GM13976 (cell line): ENCODE data around the gene MED13L.
A peak's percentile ranks its signal among the peaks of the same experiment; 100 is the strongest.
"Not testable (repeated sequence)": the region's sequence is repeated elsewhere in the genome, so short reads cannot be mapped to it uniquely, and the experiment has no call there.

ENCODE experiments used
- DNase-seq: peaks from one replicate; pipeline ENCODE4 v3.0.0; 2012; ENCODE audit warnings: low spot score
- in situ Hi-C: fragments of 300-500 bp; cut with MboI; formaldehyde crosslinking; loops from one replicate; pipeline ENCODE4 v1.12.0; 2022; ENCODE audit warnings: low sequenced_read_pairs, mixed read lengths, inconsistent platforms; ENCODE audit not compliant: unreplicated experiment
- TF ChIP-seq, protein P1 (sequence below): IDR thresholded peaks from 2 replicates; pipeline ENCODE4 v1.5.1; 2012; ENCODE audit warnings: borderline replicate concordance, mild to moderate bottlenecking; ENCODE audit not compliant: insufficient read depth; ENCODE audit errors: extremely low read depth, missing control alignments, control extremely low read depth

The MED13L gene

DNA sequence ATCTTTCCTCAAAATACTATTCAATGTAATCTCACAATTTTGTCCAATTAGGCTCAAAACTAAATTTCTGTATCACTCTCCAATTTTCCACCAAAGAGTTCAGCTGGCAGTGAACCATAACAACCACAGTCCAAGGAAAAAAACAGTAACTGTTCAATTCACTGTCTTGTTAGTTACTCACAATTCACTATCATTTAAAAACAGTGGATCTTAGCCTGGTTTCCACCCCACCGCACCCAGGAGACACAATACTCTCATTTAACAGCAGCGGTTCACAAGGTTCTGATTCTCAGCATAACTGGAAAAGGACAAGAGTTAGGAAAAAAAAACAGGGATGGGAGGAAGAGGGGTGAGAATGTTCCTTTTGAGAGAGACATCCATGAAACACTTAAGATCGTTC lies 40.5 kb downstream of the MED13L start:
- DNase-seq = no peak
- in situ Hi-C loops = loop anchor here (10.0 kb wide), 1 partner anchor 222 kb away; no protein-coding TSS in a partner anchor

DNA sequence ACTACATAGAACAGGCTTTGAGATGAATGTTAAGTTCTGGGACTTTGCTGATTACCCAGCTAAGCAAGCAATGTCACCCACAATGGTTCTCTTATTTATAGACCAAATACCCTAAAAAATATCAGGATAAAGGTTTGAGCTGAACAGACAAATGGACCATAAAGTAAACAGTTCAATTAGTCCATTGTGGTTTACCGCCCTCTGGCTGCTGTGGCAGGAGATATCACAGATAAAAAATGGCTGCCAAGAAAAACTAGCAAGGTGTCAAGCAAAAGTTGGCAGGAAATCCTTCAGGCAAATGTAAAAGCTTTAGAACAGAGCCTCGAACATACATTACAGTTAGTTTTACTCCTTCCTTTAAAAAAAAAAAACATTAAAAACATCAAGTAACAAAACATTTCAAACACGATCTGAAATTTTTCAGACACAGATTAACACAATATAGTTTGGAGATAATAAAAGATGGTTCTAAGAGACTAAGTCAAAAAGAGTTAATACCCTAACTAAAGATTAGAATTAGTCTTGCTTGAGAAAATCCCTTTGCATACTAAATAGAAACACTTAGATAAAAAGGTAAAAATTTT lies 41.3 kb downstream of the MED13L start:
- TF ChIP-seq, protein P1, sequence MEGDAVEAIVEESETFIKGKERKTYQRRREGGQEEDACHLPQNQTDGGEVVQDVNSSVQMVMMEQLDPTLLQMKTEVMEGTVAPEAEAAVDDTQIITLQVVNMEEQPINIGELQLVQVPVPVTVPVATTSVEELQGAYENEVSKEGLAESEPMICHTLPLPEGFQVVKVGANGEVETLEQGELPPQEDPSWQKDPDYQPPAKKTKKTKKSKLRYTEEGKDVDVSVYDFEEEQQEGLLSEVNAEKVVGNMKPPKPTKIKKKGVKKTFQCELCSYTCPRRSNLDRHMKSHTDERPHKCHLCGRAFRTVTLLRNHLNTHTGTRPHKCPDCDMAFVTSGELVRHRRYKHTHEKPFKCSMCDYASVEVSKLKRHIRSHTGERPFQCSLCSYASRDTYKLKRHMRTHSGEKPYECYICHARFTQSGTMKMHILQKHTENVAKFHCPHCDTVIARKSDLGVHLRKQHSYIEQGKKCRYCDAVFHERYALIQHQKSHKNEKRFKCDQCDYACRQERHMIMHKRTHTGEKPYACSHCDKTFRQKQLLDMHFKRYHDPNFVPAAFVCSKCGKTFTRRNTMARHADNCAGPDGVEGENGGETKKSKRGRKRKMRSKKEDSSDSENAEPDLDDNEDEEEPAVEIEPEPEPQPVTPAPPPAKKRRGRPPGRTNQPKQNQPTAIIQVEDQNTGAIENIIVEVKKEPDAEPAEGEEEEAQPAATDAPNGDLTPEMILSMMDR = peak; percentile 81
- in situ Hi-C loops = loop anchor here (10.0 kb wide), 1 partner anchor 221 kb away; no protein-coding TSS in a partner anchor
- peak; percentile 52 for DNase-seq

More for the DNA sequence above, 40.5 kb downstream of the MED13L start:
- TF ChIP-seq, protein P1 = no peak

DNA sequence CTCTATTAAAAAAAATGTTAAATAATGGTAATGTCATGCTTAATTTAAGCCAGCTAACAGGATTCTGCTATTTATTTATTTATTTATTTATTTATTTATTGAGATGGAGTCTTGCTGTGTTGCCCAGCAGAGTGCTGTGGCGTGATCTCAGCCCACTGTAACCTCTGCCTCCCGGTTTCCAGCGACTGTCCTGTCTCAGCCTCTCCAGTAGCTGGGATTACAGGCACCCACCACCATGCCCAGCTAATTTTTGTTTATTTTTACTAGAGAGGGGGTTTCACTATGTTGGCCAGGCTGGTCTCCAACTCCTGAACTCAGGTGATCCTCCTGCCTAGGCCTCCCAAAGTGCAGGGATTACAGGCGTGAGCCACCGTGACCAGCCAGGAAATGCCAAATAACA lies 43.3 kb downstream of the MED13L start:
- in situ Hi-C loops = loop anchor here (10.0 kb wide), 1 partner anchor 219 kb away; no protein-coding TSS in a partner anchor
- DNase-seq = not testable (repeated sequence)

DNA sequence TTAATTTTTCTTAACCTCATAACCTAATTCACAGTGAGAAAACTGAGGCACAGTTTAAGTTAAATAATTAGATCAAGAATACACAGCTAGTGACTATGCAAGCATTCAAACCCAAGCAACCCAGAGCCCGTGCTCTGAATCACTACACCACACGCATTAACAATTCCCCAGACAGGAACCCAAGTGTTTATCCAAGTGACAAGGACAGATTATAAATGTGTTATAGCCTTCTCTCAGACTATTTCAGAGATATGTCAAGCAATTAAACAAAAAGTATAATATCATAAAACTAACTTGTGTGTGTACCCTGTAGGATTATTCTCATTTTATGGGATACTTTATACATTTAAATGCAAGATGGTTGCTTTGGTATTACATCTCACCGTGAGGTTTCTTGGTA lies 43.8 kb downstream of the MED13L start:
- TF ChIP-seq, protein P1 = no peak
- no peak for DNase-seq
- in situ Hi-C loops = loop anchor here (10.0 kb wide), 1 partner anchor 219 kb away; no protein-coding TSS in a partner anchor

DNA sequence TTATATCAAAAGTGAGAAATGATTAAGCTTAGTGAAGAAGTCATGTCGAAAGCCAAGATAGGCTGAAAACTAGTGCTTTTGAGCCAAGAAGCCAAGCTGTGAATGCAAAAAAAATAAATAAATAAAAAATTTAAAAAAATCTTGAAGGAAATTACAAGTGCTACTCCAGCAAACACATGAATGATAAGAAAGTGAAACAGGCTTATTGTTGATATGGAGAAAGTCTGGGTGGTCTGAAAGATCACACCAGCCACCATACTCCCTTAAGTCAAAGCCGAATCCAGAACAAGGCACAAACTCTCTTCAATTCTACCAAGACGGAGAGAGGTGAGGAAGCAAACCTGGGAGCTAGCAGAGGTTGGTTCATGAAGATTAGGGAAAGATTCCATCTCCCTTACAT lies 49.7 kb downstream of the MED13L start:
- in situ Hi-C loops = no loop called here
- TF ChIP-seq, protein P1 = no peak

DNA sequence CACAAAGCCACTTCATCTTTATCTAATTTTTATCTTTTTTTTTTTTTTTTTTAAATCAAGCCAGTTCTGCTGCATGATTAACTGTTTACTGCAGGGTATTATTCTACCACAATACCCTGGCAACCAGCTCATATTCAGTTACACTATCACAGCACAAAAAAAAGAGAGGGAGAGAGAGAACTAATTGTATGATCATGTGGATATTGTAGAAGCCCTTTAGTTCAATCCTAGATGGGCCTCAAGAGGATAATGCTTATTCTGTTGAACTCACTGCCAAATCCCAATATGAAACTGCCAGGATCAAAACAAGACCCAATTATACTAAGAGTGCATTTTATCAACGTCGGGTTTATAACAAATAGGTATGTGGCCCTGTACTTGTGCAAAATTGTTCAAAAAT lies 51.5 kb downstream of the MED13L start:
- TF ChIP-seq, protein P1 = no peak
- no peak for DNase-seq
- in situ Hi-C loops = no loop called here

More for the DNA sequence above, 49.7 kb downstream of the MED13L start:
- no peak for DNase-seq

DNA sequence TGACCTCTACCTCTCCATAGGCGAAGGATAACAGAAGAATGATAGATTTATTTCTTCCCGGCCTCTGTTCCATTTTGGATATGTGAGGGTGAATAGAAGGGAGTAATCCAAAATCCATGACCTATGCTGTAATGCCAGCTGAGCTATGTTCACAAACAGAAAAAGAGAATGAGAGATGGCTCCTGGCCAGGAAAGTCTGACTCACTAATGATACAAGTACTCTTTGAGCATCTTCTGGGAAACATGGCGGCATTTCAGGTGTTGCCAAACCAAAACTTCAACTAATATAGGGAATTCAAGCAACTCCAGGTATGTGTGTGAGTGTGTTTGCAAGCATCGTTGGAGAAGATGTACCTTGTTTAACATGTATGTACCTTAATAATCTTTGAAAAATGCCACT lies 55.1 kb downstream of the MED13L start:
- in situ Hi-C loops = no loop called here
- DNase-seq = no peak
- TF ChIP-seq, protein P1 = no peak
